ENCODE results near the gene FGFRL1. TPM values are rescaled to one million over a fixed set of nuclear protein-coding genes. Genes with fewer than 3 reads are reported as not detected.

Gene FGFRL1
- total RNA-seq, 1 donor, result 8.6 TPM

GRCh38 chr4:1018147-1019020, 7.0 kb downstream of the FGFRL1 start:
- TF ChIP-seq CTCF (IDR thresholded peaks at IDR 0.05; ENCODE audit: insufficient read depth, low read depth, low read length), result no peak

GRCh38 chr4:1019320-1019719, 7.9 kb downstream of the FGFRL1 start:
- DNase-seq (ENCODE audit: low read depth), result no peak
- no peak overlapping the region for H3K4me3 ChIP-seq (ENCODE audit: low read depth, low read length)
- no peak for TF ChIP-seq CTCF (IDR thresholded peaks at IDR 0.05; ENCODE audit: insufficient read depth, low read depth, low read length)

More at GRCh38 chr4:1018147-1019020, 7.0 kb downstream of the FGFRL1 start:
- H3K4me3 ChIP-seq (ENCODE audit: low read depth, low read length), result no peak overlapping the region
- DNase-seq (ENCODE audit: low read depth), result no peak

- no peak overlapping the region for H3K4me3 ChIP-seq (ENCODE audit: low read depth, low read length)
- no peak for DNase-seq (ENCODE audit: low read depth)
- no peak for TF ChIP-seq CTCF (IDR thresholded peaks at IDR 0.05; ENCODE audit: insufficient read depth, low read depth, low read length)
Observed at GRCh38 chr4:1019729-1020470, 8.5 kb downstream of the FGFRL1 start.

- no peak overlapping the region for H3K4me3 ChIP-seq (ENCODE audit: low read depth, low read length)
- no peak for DNase-seq (ENCODE audit: low read depth)
- no peak for TF ChIP-seq CTCF (IDR thresholded peaks at IDR 0.05; ENCODE audit: insufficient read depth, low read depth, low read length)
Observed at GRCh38 chr4:1021386-1022050, 10.1 kb downstream of the FGFRL1 start.

GRCh38 chr4:1022051-1022738, 10.8 kb downstream of the FGFRL1 start:
- H3K4me3 ChIP-seq (ENCODE audit: low read depth, low read length), result no peak overlapping the region
- no peak for TF ChIP-seq CTCF (IDR thresholded peaks at IDR 0.05; ENCODE audit: insufficient read depth, low read depth, low read length)
- no peak for DNase-seq (ENCODE audit: low read depth)

- no peak for DNase-seq (ENCODE audit: low read depth)
- H3K4me3 ChIP-seq (ENCODE audit: low read depth, low read length), result no peak overlapping the region
- TF ChIP-seq CTCF (IDR thresholded peaks at IDR 0.05; ENCODE audit: insufficient read depth, low read depth, low read length), result no peak
Observed at GRCh38 chr4:1022739-1023066, 11.3 kb downstream of the FGFRL1 start.
